ENCODE data around the gene TLR3. TPM values are rescaled to one million over a fixed set of nuclear protein-coding genes. Genes with fewer than 3 reads are reported as not detected.
"Not testable (repeated sequence)": the region's sequence is repeated elsewhere in the genome, so short reads cannot be mapped to it uniquely, and the experiment has no call there.

The TLR3 gene
- total and polyA plus RNA-seq, 12 donors: 0.66 to 19.7 (median 3.6) TPM

DNA sequence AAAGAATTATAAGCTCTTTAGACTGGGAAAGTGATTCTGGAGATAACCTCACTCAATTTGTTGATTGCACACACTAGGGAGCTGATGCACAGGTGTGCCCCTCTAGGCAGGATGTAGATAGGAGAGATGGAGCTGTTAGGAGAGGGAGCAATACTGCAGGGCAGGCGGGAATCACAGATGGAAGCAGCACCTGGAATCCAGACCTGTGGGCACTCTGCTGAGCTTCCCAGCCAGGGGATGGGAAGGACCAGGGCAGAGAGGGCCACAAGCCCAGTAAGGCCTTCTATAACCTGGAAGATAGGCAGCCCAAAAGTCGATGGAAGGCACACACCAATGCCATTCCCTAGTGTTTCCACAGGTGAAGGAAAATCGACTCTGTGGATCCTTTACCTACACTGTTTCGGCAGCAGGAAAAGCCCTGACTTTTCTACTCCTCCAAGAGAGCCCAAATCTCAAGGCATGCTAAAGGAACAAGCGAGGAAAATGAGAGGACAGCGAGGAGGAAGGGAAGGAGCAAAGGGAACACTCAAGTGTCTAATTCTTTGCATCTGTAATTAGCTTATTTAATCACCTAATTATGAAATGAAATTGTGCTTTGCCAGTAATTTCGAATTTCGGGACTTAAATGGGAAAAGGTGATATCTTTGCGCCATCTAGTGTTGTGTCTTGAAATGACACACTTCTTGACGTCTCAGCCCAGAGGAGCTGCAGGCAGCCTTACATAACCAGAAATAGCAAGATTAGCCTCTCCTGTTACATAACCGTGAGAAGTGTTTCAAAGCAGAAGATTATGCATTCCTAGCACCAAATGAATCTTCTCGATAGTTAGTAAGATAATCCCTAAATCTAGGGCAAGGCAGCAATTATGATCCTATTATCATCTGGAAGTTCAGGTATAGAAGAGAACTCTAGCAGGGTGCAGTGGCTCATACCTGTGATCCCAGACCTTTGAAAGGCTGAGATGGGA, 31.0 kb upstream of the TLR3 start:
- H3K27me3 ChIP-seq: peaks cover 0 to 4% (median 0%) of the 10 kb centered on the region in 7 donors
- no peak overlapping the region for H3K27ac ChIP-seq
- H3K36me3 ChIP-seq: no peaks in the 10 kb centered on the region
- 21 to 29% methylated on average over 12 of the region's 12 CpGs for WGBS, 2 donors
- H3K9me3 ChIP-seq: peaks cover 0 to 11% (median 0%) of the 10 kb centered on the region in 11 donors
- DNase-seq: peak in 1 of 2 donors; percentile 73
- intact Hi-C loops (cut with DNase I): loop anchor here in 8 of 10 donors (5.0 kb wide), 3 partner anchors 396 to 566 kb away; partner anchors contain the start of gene CCDC110 (in 2 of the 8)
- TF ChIP-seq, protein P1, sequence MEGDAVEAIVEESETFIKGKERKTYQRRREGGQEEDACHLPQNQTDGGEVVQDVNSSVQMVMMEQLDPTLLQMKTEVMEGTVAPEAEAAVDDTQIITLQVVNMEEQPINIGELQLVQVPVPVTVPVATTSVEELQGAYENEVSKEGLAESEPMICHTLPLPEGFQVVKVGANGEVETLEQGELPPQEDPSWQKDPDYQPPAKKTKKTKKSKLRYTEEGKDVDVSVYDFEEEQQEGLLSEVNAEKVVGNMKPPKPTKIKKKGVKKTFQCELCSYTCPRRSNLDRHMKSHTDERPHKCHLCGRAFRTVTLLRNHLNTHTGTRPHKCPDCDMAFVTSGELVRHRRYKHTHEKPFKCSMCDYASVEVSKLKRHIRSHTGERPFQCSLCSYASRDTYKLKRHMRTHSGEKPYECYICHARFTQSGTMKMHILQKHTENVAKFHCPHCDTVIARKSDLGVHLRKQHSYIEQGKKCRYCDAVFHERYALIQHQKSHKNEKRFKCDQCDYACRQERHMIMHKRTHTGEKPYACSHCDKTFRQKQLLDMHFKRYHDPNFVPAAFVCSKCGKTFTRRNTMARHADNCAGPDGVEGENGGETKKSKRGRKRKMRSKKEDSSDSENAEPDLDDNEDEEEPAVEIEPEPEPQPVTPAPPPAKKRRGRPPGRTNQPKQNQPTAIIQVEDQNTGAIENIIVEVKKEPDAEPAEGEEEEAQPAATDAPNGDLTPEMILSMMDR (IDR thresholded peaks at IDR 0.05): peak; percentile 67 to 92 (median 84)
- no peak overlapping the region for H3K4me3 ChIP-seq
- peak; percentile 69 to 93 (median 88) for ATAC-seq
- H3K4me1 ChIP-seq: peaks cover 0 to 18% (median 9%) of the 10 kb centered on the region in 9 donors

DNA sequence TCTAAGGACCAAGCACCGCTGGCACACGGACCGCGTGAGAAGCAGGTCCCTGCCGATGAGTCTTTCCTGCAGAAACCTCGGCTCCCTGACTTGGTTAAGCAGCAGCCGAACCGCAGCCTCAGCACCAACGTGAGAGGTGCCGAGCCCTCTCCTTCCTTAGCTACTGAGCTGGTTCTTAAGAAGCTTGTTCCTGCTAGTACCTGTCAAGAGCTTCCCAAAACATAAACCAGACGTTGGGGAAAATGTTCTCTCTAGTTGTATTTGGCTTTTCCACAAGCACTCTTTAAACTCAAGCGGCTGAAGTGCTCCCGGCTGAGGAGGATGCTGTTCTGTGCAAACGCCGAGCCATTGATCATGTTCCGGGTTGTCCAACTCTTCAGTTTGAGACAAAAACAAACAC, 29.3 kb upstream of the TLR3 start:
- DNase-seq (no peak), ATAC-seq (peak in 4 of 8 donors; percentile 31 to 68 (median 34))
- H3K27ac ChIP-seq: no peak overlapping the region
- peak overlapping the region in 3 of 10 donors; percentile 20 to 26 (median 25) for H3K4me3 ChIP-seq
- WGBS, 2 donors: 32 to 48% methylated on average over 16 of the region's 16 CpGs
- peaks cover 0 to 8% (median 0%) of the 10 kb centered on the region in 11 donors for H3K9me3 ChIP-seq
- H3K4me1 ChIP-seq: peaks cover 0 to 18% (median 9%) of the 10 kb centered on the region in 9 donors
- intact Hi-C loops (cut with DNase I): loop anchor here in 8 of 10 donors (5.0 kb wide), 3 partner anchors 397 to 567 kb away; partner anchors contain the start of gene CCDC110 (in 2 of the 8)
- H3K27me3 ChIP-seq: peaks cover 0 to 4% (median 0%) of the 10 kb centered on the region in 7 donors
- no peaks in the 10 kb centered on the region for H3K36me3 ChIP-seq
- TF ChIP-seq, protein P1 (IDR thresholded peaks at IDR 0.05): no peak

DNA sequence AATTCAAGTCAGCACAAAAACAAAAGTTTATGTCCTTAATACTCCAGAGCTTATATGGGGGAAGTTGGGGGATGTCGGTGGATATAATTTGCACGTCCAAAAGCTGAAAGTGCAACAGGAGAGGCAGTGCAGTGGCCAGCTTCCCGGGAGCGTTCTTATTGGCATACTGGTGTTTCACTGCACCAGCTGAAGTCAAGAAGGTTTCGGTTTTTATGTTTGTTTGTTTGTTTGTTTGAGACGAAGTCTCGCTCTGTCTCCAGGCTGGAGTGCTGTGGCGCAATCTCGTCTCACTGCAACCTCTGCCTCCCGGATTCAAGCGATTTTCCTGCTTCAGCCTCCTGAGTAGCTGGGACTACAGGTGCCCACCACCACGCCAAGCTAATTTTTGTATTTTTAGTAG, 28.6 kb upstream of the TLR3 start:
- 92 to 93% methylated on average over 12 of the region's 12 CpGs for WGBS, 2 donors

DNA sequence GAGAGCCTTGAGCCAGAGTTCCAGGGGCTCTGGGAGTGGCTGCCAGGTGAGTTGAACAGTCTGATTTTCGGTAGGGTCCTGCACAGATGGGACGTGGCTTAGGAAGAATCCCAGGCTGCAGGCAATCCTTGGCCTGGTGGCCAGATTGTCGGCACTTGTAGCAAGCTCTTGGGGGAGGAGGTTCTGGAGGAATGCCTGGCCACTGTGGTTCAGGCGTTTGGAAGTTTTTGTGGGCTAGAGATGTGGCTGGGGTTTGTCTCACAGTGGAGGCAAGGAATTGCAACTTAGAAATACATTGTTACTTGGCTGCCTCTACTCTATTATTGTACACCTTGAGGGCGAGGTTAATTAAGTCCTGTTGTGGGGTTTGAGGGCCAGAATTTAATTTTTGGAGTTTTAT, 21.5 kb upstream of the TLR3 start:
- H3K27ac ChIP-seq; H3K9me3 ChIP-seq; H3K4me1 ChIP-seq; intact Hi-C loops (cut with DNase I); DNase-seq; H3K36me3 ChIP-seq; H3K4me3 ChIP-seq; H3K27me3 ChIP-seq; ATAC-seq: not testable (repeated sequence)
- WGBS, 2 donors: 33 to 84% methylated on average over 5 of the region's 5 CpGs

More for the DNA sequence above, 28.6 kb upstream of the TLR3 start:
- TF ChIP-seq, protein P1 (IDR thresholded peaks at IDR 0.05): no peak
- peaks cover 0 to 2% (median 0%) of the 10 kb centered on the region in 11 donors for H3K9me3 ChIP-seq
- no peak for DNase-seq
- ATAC-seq: no peak
- no peak overlapping the region for H3K27ac ChIP-seq
- H3K27me3 ChIP-seq: peaks cover 0 to 4% (median 0%) of the 10 kb centered on the region in 7 donors
- no peaks in the 10 kb centered on the region for H3K36me3 ChIP-seq
- no peak overlapping the region for H3K4me3 ChIP-seq
- peaks cover 0 to 18% (median 9%) of the 10 kb centered on the region in 9 donors for H3K4me1 ChIP-seq
- intact Hi-C loops (cut with DNase I): no loop called here

DNA sequence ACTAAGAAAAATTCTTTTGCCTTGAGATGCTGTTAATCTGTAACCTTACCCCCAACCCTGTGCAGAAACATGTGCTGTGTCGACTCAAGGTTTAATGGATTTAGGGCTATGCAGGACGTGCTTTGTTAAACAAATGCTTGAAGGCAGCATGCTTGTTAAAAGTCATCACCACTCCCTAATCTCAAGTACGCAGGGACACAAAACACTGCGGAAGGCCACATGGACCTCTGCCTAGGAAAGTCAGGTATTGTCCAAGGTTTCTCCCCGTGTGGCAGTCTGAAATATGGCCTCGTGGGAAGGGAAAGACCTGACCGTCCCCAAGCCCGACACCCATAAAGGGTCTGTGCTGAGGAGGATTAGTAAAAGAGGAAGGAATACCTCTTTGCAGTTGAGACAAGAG, 18.8 kb upstream of the TLR3 start:
- intact Hi-C loops (cut with DNase I); H3K4me3 ChIP-seq; ATAC-seq; H3K4me1 ChIP-seq; H3K36me3 ChIP-seq; H3K27me3 ChIP-seq; H3K27ac ChIP-seq; H3K9me3 ChIP-seq; DNase-seq: not testable (repeated sequence)
- 82 to 89% methylated on average over 8 of the region's 8 CpGs for whole genome bisulfite sequencing, 2 donors

All from heart right ventricle (tissue), 16 donors.